Peyer's patch (tissue), 4 donors: ENCODE results near the gene GPR62. TPM values are rescaled to one million over a fixed set of nuclear protein-coding genes. Genes with fewer than 3 reads are reported as not detected.

ENCODE experiments used
- DNase-seq, 3 donors: peaks; one replicate each; pipeline ENCODE4 v3.0.0-alpha.2; 2017 to 2019
- H3K27ac ChIP-seq, 4 donors: fragments of 200-600 bp; sonication (generic); one replicate each; pipeline ENCODE4 v1.5.1; 2016 to 2019
- H3K27me3 ChIP-seq, 2 donors: fragments of 200-600 bp; sonication (generic); one replicate each; pipeline ENCODE4 v1.5.1; 2019
- H3K36me3 ChIP-seq, 3 donors: fragments of 200-600 bp; sonication (generic); one replicate each; pipeline ENCODE4 v1.5.1; 2016 to 2019
- H3K4me1 ChIP-seq, 4 donors: fragments of 200-600 bp; sonication (generic); one replicate each; pipeline ENCODE4 v1.5.1; 2016 to 2019
- H3K4me3 ChIP-seq, 4 donors: fragments of 200-600 bp; sonication (generic); 1 replicate in 3 of 4; 2 replicates in 1 of 4; pipeline ENCODE4 v1.5.1; 2016 to 2019; ENCODE audit warnings: mild to moderate bottlenecking in 1 of 4
- H3K9me3 ChIP-seq, 4 donors: fragments of 200-600 bp; sonication (generic); one replicate each; pipeline ENCODE4 v1.5.1; 2016 to 2019; ENCODE audit warnings: mild to moderate bottlenecking in 1 of 4
- POLR2A ChIP-seq, 2 donors: fragments of 450-650 bp; IDR thresholded peaks; one replicate each; pipeline ENCODE4 v1.5.1; 2017; ENCODE audit warnings: antibody characterized with exemption in 2 of 2, mild to moderate bottlenecking in 2 of 2, moderate library complexity in 2 of 2
- total RNA-seq, 4 donors: library from RNA; depleted of rRNA; stranded (reverse); fragments of >200 nt; gene quantifications; one replicate each; pipeline ENCODE4 v1.1.0, GENCODE V29; 2016
- TF ChIP-seq, protein P1 (sequence below), 6 experiments: fragments of 450-650 bp in 4 of 6; fragments of 200-600 bp in 2 of 6; sonication (generic) in 1 of 6; IDR thresholded peaks; one replicate each; pipeline ENCODE4 v1.5.1; 2017 to 2019; ENCODE audit warnings: antibody characterized with exemption in 6 of 6, mild to moderate bottlenecking in 3 of 6, moderate library complexity in 1 of 6

The GPR62 gene
- total RNA-seq, 4 donors from 2014 or later, result not detected

DNA sequence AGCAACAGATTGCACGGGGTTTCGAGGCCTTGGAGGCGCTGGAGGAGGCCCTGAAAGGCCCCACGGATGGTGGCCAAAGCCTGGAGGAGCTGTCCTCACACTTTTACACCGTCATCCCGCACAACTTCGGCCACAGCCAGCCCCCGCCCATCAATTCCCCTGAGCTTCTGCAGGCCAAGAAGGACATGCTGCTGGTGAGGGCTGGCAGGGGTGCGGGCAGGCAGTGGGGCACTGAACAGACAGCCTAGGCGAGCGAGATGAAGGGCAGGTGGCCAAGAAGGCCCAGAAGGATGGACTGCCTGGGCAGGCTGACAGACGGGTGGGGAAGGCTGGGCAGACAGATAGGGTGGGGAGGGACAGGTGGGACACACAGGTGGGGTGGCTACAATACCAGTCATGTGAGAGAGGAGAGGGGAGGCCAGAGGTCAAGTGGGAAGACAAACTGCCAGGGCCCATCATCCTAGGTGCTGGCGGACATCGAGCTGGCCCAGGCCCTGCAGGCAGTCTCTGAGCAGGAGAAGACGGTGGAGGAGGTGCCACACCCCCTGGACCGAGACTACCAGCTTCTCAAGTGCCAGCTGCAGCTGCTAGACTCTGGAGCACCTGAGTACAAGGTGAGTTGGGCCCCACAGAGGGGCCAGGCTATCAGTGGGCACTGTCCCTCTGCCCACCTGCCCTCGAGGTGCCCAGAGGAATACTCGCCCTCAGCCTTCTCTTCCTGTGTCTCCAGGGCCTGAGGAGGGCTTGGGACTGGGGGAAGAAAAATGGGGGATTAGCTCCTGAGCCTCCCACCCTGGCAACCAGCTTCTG, 9.9 kb upstream of the GPR62 start:
- no peak for TF ChIP-seq POLR2A (IDR thresholded peaks at IDR 0.05)
- TF ChIP-seq, protein P1, sequence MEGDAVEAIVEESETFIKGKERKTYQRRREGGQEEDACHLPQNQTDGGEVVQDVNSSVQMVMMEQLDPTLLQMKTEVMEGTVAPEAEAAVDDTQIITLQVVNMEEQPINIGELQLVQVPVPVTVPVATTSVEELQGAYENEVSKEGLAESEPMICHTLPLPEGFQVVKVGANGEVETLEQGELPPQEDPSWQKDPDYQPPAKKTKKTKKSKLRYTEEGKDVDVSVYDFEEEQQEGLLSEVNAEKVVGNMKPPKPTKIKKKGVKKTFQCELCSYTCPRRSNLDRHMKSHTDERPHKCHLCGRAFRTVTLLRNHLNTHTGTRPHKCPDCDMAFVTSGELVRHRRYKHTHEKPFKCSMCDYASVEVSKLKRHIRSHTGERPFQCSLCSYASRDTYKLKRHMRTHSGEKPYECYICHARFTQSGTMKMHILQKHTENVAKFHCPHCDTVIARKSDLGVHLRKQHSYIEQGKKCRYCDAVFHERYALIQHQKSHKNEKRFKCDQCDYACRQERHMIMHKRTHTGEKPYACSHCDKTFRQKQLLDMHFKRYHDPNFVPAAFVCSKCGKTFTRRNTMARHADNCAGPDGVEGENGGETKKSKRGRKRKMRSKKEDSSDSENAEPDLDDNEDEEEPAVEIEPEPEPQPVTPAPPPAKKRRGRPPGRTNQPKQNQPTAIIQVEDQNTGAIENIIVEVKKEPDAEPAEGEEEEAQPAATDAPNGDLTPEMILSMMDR (IDR thresholded peaks at IDR 0.05), result no peak
- DNase-seq, result peak in 1 of 3 donors; percentile 44

DNA sequence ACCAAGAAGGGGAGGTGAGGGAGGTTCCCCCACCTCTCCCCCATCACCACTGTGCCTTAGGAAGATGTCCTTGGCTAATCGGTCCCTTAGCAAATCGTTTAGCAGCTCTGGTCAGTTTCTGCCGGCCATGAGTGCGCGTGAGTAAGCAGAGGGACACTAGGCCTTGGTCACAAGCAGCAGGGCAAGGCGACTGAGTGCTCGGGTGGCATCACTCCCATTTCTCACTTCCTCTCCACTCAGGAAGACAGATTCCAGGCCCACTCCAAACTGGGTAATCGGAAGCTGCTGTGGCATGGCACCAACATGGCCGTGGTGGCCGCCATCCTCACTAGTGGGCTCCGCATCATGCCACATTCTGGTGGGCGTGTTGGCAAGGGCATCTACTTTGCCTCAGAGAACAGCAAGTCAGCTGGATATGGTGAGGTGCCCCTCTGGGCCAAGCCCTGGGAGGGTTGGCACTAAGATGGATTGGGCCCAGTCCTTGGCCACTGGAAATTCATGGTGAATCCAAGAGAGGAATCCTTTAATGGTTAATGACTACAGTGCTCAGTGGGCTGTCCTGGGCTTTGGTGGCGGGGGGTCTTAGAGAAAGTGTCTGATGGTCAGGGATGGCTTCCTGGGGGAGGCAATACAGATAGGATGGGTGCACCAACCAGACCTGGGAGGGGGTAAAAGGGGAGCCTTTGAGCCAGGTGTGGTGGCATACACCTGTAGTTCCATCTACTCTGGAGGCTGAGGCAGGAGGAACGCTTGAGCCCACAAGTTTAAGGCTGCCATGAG, 9.1 kb upstream of the GPR62 start:
- Histone ChIP-seq H3K27ac (no peak overlapping the region), H3K4me3 (no peak overlapping the region), H3K4me1 (peaks cover 0 to 18% (median 14%) of the 10 kb centered on the region in 4 donors), H3K36me3 (peaks cover 0 to 15% (median 0%) of the 10 kb centered on the region in 3 donors), H3K27me3 (no peaks in the 10 kb centered on the region), H3K9me3 (no peaks in the 10 kb centered on the region)
- TF ChIP-seq POLR2A (IDR thresholded peaks at IDR 0.05), result no peak
- TF ChIP-seq, protein P1 (IDR thresholded peaks at IDR 0.05), result no peak
- DNase-seq, result peak in 1 of 3 donors; percentile 41

More for the DNA sequence above, 9.9 kb upstream of the GPR62 start:
- peaks cover 0 to 15% (median 0%) of the 10 kb centered on the region in 3 donors for H3K36me3 ChIP-seq
- no peaks in the 10 kb centered on the region for H3K9me3 ChIP-seq
- H3K27me3 ChIP-seq, result no peaks in the 10 kb centered on the region
- peaks cover 0 to 26% (median 18%) of the 10 kb centered on the region in 4 donors for H3K4me1 ChIP-seq
- no peak overlapping the region for H3K27ac ChIP-seq
- no peak overlapping the region for H3K4me3 ChIP-seq

DNA sequence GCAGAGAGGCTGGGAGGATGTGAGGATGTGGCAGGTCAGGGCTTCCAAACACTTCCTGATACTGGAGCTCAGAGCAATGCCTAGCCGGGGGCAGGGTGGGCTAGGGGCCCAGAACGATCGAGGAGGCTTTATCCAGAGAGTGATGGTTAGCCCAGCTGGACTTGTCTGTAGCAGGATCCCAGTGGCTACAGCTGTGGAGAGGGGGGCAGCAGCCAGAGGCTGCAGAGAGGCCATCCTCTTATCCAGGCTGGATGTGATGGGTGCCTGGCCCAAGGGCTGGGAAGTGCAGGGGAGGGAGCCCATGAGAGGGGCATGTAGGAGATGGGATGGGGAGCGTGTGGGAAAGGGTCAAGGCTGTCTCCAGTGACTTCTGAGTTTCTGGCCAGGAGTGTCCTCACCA, 8.4 kb upstream of the GPR62 start:
- Histone ChIP-seq H3K4me1 (peaks cover 0 to 13% (median 11%) of the 10 kb centered on the region in 4 donors), H3K27me3 (no peaks in the 10 kb centered on the region), H3K9me3 (no peaks in the 10 kb centered on the region), H3K4me3 (no peak overlapping the region), H3K36me3 (peaks cover 0 to 15% (median 0%) of the 10 kb centered on the region in 3 donors), H3K27ac (no peak overlapping the region)
- TF ChIP-seq, protein P1 (IDR thresholded peaks at IDR 0.05), result no peak
- TF ChIP-seq POLR2A (IDR thresholded peaks at IDR 0.05), result no peak
- no peak for DNase-seq

DNA sequence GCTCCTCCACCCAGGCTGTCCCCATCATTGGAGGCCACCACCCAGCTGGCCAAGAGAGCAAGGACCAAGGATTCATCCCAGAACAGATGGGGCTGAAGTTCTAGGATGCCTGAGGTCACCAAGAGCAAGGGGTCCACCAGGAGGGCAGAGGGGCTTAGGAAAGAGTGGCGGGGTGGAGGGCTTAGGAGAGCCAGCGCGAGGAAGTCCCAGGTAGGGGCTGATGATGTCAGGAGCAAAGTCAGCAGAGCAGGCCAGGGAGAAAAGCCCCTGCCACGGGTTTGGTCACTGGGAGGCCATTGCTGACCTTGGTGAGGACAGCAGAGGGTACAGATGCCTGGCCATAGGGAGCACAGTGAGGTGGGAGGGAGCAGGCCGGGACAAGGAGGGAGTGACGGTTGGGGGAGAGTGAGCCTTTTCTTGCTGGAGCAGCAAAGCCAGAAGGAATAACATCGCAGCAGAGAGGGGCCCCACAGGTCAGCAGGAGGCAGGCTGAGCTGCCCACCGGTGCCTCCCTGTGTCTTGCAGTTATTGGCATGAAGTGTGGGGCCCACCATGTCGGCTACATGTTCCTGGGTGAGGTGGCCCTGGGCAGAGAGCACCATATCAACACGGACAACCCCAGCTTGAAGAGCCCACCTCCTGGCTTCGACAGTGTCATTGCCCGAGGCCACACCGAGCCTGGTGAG, 7.8 kb upstream of the GPR62 start:
- DNase-seq, result no peak
- no peaks in the 10 kb centered on the region for H3K9me3 ChIP-seq
- H3K36me3 ChIP-seq, result peaks cover 0 to 15% (median 0%) of the 10 kb centered on the region in 3 donors
- H3K27ac ChIP-seq, result no peak overlapping the region
- peaks cover 0 to 12% (median 10%) of the 10 kb centered on the region in 4 donors for H3K4me1 ChIP-seq
- no peak for TF ChIP-seq POLR2A (IDR thresholded peaks at IDR 0.05)
- TF ChIP-seq, protein P1 (IDR thresholded peaks at IDR 0.05), result no peak
- H3K27me3 ChIP-seq, result no peaks in the 10 kb centered on the region
- H3K4me3 ChIP-seq, result no peak overlapping the region

DNA sequence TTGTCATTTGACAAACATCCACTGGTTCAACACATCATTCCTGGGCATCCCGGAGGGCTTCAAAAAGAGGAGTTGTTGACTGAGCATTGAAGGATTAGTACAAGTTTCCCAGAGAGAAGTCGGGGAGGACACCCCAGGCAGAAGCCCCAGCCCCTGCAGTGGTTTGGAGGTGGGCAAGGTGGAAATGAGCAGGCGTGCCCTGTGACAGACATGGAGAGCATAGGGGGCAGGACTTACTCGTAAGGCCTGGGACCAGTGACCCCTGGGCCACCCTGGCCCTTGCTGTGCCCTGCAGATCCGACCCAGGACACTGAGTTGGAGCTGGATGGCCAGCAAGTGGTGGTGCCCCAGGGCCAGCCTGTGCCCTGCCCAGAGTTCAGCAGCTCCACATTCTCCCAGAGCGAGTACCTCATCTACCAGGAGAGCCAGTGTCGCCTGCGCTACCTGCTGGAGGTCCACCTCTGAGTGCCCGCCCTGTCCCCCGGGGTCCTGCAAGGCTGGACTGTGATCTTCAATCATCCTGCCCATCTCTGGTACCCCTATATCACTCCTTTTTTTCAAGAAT, 7.1 kb upstream of the GPR62 start:
- no peak overlapping the region for H3K4me3 ChIP-seq
- no peaks in the 10 kb centered on the region for H3K9me3 ChIP-seq
- DNase-seq, result peak in 1 of 3 donors; percentile 39
- H3K4me1 ChIP-seq, result peaks cover 0 to 5% (median 2%) of the 10 kb centered on the region in 4 donors
- no peaks in the 10 kb centered on the region for H3K27me3 ChIP-seq
- peaks cover 0 to 15% (median 0%) of the 10 kb centered on the region in 3 donors for H3K36me3 ChIP-seq
- no peak overlapping the region for H3K27ac ChIP-seq
- TF ChIP-seq, protein P1 (IDR thresholded peaks at IDR 0.05), result no peak
- no peak for TF ChIP-seq POLR2A (IDR thresholded peaks at IDR 0.05)
